Type B pancreatic cell (in vitro differentiated cells): ENCODE results near the gene HRH3. TPM values are rescaled to one million over a fixed set of nuclear protein-coding genes. Genes with fewer than 3 reads are reported as not detected.

ENCODE experiments used
- DNase-seq: peaks from one replicate; pipeline ENCODE4 v3.0.0; 2021; ENCODE audit warnings: mixed read lengths; ENCODE audit not compliant: unreplicated experiment; ENCODE audit errors: extremely low spot score
- H3K27ac Mint-ChIP-seq: 2 replicates; pipeline ENCODE4 v1.8.0; 2021; ENCODE audit warnings: mild to moderate bottlenecking, mixed read lengths
- H3K27me3 Mint-ChIP-seq: 2 replicates; pipeline ENCODE4 v1.8.0; 2021; ENCODE audit warnings: mixed read lengths
- H3K36me3 Mint-ChIP-seq: 2 replicates; pipeline ENCODE4 v1.8.0; 2021; ENCODE audit warnings: mixed read lengths
- H3K4me1 Mint-ChIP-seq: one replicate; pipeline ENCODE4 v1.8.0; 2021; ENCODE audit warnings: mixed read lengths; ENCODE audit not compliant: unreplicated experiment
- H3K4me3 Mint-ChIP-seq: 2 replicates; pipeline ENCODE4 v1.8.0; 2021; ENCODE audit warnings: mild to moderate bottlenecking, mixed read lengths
- H3K9me3 Mint-ChIP-seq: 2 replicates; pipeline ENCODE4 v1.8.0; 2021; ENCODE audit warnings: mixed read lengths
- CTCF ChIP-seq: fragments of 200-600 bp; sonication (generic); conservative IDR thresholded peaks from 2 replicates; pipeline ENCODE4 v1.5.0; 2021; ENCODE audit warnings: antibody characterized with exemption, mild to moderate bottlenecking
- total RNA-seq: library from RNA; stranded (reverse); gene quantifications from 2 replicates; pipeline ENCODE4 v1.2.1, GENCODE V29; 2021; ENCODE audit warnings: low replicate concordance

Gene HRH3
- total RNA-seq, 1 donor from 2014 or later: 0.53 TPM

- Mint-ChIP-seq H3K4me3 (no peak overlapping the region), H3K4me1 (no peaks in the 10 kb centered on the region), H3K36me3 (peaks cover 20% of the 10 kb centered on the region), H3K27me3 (no peaks in the 10 kb centered on the region), H3K9me3 (no peaks in the 10 kb centered on the region), H3K27ac (no peak overlapping the region)
- no peak for TF ChIP-seq CTCF
- DNase-seq: no peak
Measured at GRCh38 chr20:62197801-62198200, 22.3 kb downstream of the HRH3 start.

GRCh38 chr20:62197311-62197710 is 22.8 kb downstream of the HRH3 start:
- Mint-ChIP-seq H3K27ac (no peak overlapping the region), H3K9me3 (no peaks in the 10 kb centered on the region), H3K4me3 (no peak overlapping the region), H3K36me3 (peaks cover 20% of the 10 kb centered on the region), H3K27me3 (no peaks in the 10 kb centered on the region), H3K4me1 (no peaks in the 10 kb centered on the region)
- no peak for TF ChIP-seq CTCF
- no peak for DNase-seq

DNA sequence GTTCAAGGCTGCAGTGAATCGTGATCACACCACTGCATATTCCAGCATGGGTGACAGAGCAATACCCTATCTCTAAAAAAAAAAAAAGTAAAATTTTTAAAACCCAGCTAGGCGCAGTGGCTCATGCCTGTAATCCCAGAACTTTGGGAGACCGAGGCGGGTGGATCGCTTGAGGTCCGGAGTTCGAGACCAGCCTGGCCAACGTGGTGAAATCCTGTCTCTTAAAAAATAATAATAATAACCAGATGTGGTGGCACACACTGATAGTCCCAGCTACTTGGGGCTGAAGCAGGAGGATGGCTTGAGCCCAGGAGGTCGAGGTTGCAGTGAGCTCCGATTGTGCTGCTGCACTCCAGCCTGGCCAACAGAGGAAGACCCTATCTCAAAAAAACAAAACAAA is 23.8 kb downstream of the HRH3 start:
- Mint-ChIP-seq H3K9me3 (no peaks in the 10 kb centered on the region), H3K4me1 (no peaks in the 10 kb centered on the region), H3K27ac (no peak overlapping the region), H3K27me3 (no peaks in the 10 kb centered on the region), H3K36me3 (peaks cover 17% of the 10 kb centered on the region), H3K4me3 (no peak overlapping the region)
- no peak for DNase-seq
- TF ChIP-seq CTCF: no peak

DNA sequence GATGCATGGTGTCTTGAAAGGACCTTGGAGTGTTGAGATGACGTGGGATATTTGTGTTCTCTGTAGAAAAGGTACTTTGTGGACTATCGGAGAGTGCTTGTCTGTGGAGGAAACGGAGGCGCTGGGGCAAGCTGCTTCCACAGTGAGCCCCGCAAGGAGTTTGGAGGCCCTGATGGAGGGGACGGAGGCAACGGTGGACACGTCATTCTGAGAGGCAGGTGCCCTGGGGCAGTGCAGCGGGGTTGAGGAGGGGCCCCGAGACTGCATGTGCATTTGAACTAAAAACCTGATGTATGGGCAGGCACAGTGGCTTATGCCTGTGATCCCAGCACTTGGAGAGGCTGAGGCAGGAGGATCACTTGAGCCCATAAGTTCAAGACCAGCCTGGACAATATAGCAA is 24.3 kb downstream of the HRH3 start:
- no peaks in the 10 kb centered on the region for H3K27me3 Mint-ChIP-seq
- no peak for TF ChIP-seq CTCF
- H3K4me3 Mint-ChIP-seq: no peak overlapping the region
- H3K4me1 Mint-ChIP-seq: no peaks in the 10 kb centered on the region
- no peak overlapping the region for H3K27ac Mint-ChIP-seq
- H3K36me3 Mint-ChIP-seq: peaks cover 17% of the 10 kb centered on the region
- no peak for DNase-seq
- no peaks in the 10 kb centered on the region for H3K9me3 Mint-ChIP-seq

GRCh38 chr20:62195075-62195405 is 25.0 kb downstream of the HRH3 start:
- Mint-ChIP-seq H3K4me3 (no peak overlapping the region), H3K9me3 (no peaks in the 10 kb centered on the region), H3K4me1 (no peaks in the 10 kb centered on the region), H3K27me3 (no peaks in the 10 kb centered on the region), H3K27ac (no peak overlapping the region), H3K36me3 (peaks cover 14% of the 10 kb centered on the region)
- TF ChIP-seq CTCF: no peak
- no peak for DNase-seq
